Tibial nerve (tissue), 4 donors: ENCODE measurements around the gene MGLL. TPM values are rescaled to one million over a fixed set of nuclear protein-coding genes. Genes with fewer than 3 reads are reported as not detected.

ENCODE experiments used
- DNase-seq, 2 donors: peaks; one replicate each; pipeline ENCODE4 v3.0.0-alpha.2; 2019; ENCODE audit warnings: low spot score in 2 of 2
- H3K27ac ChIP-seq, 4 donors: fragments of 200-600 bp; sonication (generic) in 3 of 4; one replicate each; pipeline ENCODE4 v1.5.1; 2017 to 2019; ENCODE audit warnings: mild to moderate bottlenecking in 1 of 4
- H3K27me3 ChIP-seq, 2 donors: fragments of 200-600 bp; sonication (generic) in 1 of 2; one replicate each; pipeline versions ENCODE4 v1.5.1 to v1.6.0; 2017 to 2019
- H3K36me3 ChIP-seq, 3 donors: fragments of 200-600 bp; sonication (generic); one replicate each; pipeline ENCODE4 v1.5.1; 2018 to 2019
- H3K4me1 ChIP-seq, 4 donors: fragments of 200-600 bp; sonication (generic) in 3 of 4; one replicate each; pipeline ENCODE4 v1.5.1; 2017 to 2019
- H3K4me3 ChIP-seq, 4 donors: fragments of 200-600 bp; sonication (generic) in 3 of 4; one replicate each; pipeline ENCODE4 v1.5.1; 2017 to 2019; ENCODE audit warnings: mild to moderate bottlenecking in 1 of 4, moderate library complexity in 1 of 4
- H3K9me3 ChIP-seq, 4 donors: fragments of 200-600 bp; sonication (generic) in 3 of 4; one replicate each; pipeline ENCODE4 v1.5.1; 2017 to 2019
- EP300 ChIP-seq, 2 donors: sonication (generic); formaldehyde crosslinking; IDR thresholded peaks; one replicate each; pipeline ENCODE4 v1.6.1; 2017; ENCODE audit warnings: antibody characterized with exemption in 2 of 2, mild to moderate bottlenecking in 1 of 2
- POLR2A ChIP-seq, 2 donors: fragments of 450-650 bp; IDR thresholded peaks; one replicate each; pipeline ENCODE4 v1.6.1; 2017; ENCODE audit warnings: antibody characterized with exemption in 2 of 2, mild to moderate bottlenecking in 2 of 2, moderate library complexity in 2 of 2
- WGBS, 2 donors: methylation state at CpG; one replicate each; pipeline ENCODE4 v1.1.5; 2018; 5-methylcytosine and 5-hydroxymethylcytosine counted together
- total RNA-seq, 4 donors: library from RNA; depleted of rRNA; stranded (reverse); fragments of >200 nt; gene quantifications; one replicate each; pipeline ENCODE4 v1.1.0, GENCODE V29; 2016
- TF ChIP-seq, protein P1 (sequence below), 5 experiments: fragments of 200-600 bp in 3 of 5; fragments of 450-650 bp in 2 of 5; sonication (generic) in 3 of 5; IDR thresholded peaks; one replicate each; pipeline ENCODE4 v1.5.1; 2016 to 2019; ENCODE audit warnings: antibody characterized with exemption in 5 of 5, mild to moderate bottlenecking in 3 of 5, moderate library complexity in 2 of 5

Gene MGLL
- total RNA-seq, 4 donors from 2014 or later = 67.5 to 96.6 (median 86.1) TPM

DNA sequence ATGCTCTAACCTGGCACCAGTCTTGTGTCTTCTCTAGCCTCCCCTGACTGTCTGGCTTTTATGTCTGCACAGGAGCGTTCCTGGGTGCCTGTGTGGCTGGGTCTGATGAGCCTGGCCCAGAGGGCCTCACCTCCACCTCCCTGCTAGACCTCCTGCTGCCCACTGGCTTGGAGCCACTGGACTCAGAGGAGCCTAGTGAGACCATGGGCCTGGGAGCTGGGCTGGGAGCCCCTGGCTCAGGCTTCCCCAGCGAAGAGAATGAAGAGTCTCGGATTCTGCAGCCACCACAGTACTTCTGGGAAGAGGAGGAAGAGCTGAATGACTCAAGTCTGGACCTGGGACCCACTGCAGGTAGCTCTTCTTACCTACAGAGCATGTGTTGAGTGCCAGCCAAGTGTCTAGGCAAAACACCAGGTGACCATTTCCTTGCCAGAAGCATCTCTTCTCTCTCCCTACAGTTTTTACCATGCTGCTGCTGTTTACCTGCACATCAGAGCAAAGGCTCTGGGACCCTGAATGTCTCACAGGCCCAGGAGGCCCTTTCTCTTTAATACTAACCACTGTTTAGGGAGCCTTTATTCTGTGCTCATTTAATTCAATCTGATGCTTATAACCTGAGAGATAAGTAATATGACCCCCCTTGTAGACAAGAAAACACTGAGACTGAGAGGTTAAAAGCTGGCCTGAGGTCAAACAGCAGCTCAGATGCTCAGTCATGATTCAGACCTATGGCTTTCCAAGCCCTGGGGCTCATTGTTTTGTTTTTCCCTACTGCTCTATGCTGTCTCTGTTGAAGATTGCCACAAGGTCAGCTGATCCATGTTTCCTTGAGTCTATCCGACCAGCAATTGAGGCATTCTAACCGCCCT is 182.9 kb downstream of the MGLL start:
- Histone ChIP-seq H3K36me3 (no peaks in the 10 kb centered on the region), H3K9me3 (no peaks in the 10 kb centered on the region), H3K4me3 (no peak overlapping the region), H3K4me1 (no peaks in the 10 kb centered on the region), H3K27ac (no peak overlapping the region), H3K27me3 (no peaks in the 10 kb centered on the region)
- 76 to 78% methylated on average over 5 of the region's 5 CpGs for WGBS, 2 donors
- no peak for DNase-seq
- TF ChIP-seq, protein P1, sequence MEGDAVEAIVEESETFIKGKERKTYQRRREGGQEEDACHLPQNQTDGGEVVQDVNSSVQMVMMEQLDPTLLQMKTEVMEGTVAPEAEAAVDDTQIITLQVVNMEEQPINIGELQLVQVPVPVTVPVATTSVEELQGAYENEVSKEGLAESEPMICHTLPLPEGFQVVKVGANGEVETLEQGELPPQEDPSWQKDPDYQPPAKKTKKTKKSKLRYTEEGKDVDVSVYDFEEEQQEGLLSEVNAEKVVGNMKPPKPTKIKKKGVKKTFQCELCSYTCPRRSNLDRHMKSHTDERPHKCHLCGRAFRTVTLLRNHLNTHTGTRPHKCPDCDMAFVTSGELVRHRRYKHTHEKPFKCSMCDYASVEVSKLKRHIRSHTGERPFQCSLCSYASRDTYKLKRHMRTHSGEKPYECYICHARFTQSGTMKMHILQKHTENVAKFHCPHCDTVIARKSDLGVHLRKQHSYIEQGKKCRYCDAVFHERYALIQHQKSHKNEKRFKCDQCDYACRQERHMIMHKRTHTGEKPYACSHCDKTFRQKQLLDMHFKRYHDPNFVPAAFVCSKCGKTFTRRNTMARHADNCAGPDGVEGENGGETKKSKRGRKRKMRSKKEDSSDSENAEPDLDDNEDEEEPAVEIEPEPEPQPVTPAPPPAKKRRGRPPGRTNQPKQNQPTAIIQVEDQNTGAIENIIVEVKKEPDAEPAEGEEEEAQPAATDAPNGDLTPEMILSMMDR (IDR thresholded peaks at IDR 0.05) = no peak
- TF ChIP-seq POLR2A (IDR thresholded peaks at IDR 0.05) (no peak), EP300 (IDR thresholded peaks at IDR 0.05) (no peak)

Other genes starting within 250 kb of the MGLL start
- gene TPRA1, start 231.8 kb downstream of the MGLL start, total RNA-seq = 10 to 100 TPM; 50.3 to 75.3 (median 67.5) TPM
- gene MCM2, start 224.1 kb downstream of the MGLL start, total RNA-seq = 1 to 10 TPM; 4.2 to 7.6 (median 7.5) TPM
- gene PODXL2, start 193.3 kb downstream of the MGLL start, total RNA-seq = 10 to 100 TPM; 12.7 to 19.8 (median 14.1) TPM
- gene ABTB1, start 149.6 kb downstream of the MGLL start, total RNA-seq = 100 to 1,000 TPM in 3 of 4 donors, 10 to 100 TPM in 1; 86.4 to 134 (median 121) TPM
- under 1 TPM in 3 of 4 donors, not detected in 1; under 0.01 to 0.87 (median 0.30) TPM for gene KBTBD12, start 92.7 kb upstream of the MGLL start, total RNA-seq
- gene SEC61A1, start 229.9 kb upstream of the MGLL start, total RNA-seq = 100 to 1,000 TPM in 3 of 4 donors, 10 to 100 TPM in 1; 93.3 to 155 (median 108) TPM